HG03342 (cell line): ENCODE data around the gene CTNNA3.

Experiments
- ATAC-seq: cut with Tn5 transposase; IDR thresholded peaks from one replicate; pipeline ENCODE4 v1.9.1; 2021; ENCODE audit warnings: mild to moderate bottlenecking, moderate library complexity; ENCODE audit not compliant: unreplicated experiment

The CTNNA3 gene

GRCh38 chr10:66910671-66911070, 785.3 kb downstream of the CTNNA3 start:
- ATAC-seq: no peak

- ATAC-seq: no peak
These were observed 803.1 kb downstream of the CTNNA3 start for GRCh38 chr10:66892871-66893270.

- no peak for ATAC-seq
These were observed 807.8 kb downstream of the CTNNA3 start for GRCh38 chr10:66888237-66888636.

GRCh38 chr10:66886848-66887247, 809.1 kb downstream of the CTNNA3 start:
- ATAC-seq: no peak

- no peak for ATAC-seq
These were observed 813.7 kb downstream of the CTNNA3 start for GRCh38 chr10:66882271-66882670.

GRCh38 chr10:66881814-66882213, 814.2 kb downstream of the CTNNA3 start:
- ATAC-seq: no peak

GRCh38 chr10:66880826-66881225, 815.2 kb downstream of the CTNNA3 start:
- ATAC-seq: no peak

- ATAC-seq: no peak
These were observed 815.7 kb downstream of the CTNNA3 start for GRCh38 chr10:66880292-66880691.

GRCh38 chr10:66877361-66877760, 818.6 kb downstream of the CTNNA3 start:
- ATAC-seq: no peak

GRCh38 chr10:66869635-66870034, 826.4 kb downstream of the CTNNA3 start:
- no peak for ATAC-seq

- ATAC-seq: no peak
These were observed 833.2 kb downstream of the CTNNA3 start for GRCh38 chr10:66862687-66863258.

- ATAC-seq: no peak
These were observed 835.5 kb downstream of the CTNNA3 start for GRCh38 chr10:66860376-66860945.

GRCh38 chr10:66852811-66853210, 843.2 kb downstream of the CTNNA3 start:
- ATAC-seq: no peak

- no peak for ATAC-seq
These were observed 847.1 kb downstream of the CTNNA3 start for GRCh38 chr10:66848856-66849255.

- no peak for ATAC-seq
These were observed 851.6 kb downstream of the CTNNA3 start for GRCh38 chr10:66844176-66844942.

GRCh38 chr10:66843396-66843795, 852.6 kb downstream of the CTNNA3 start:
- no peak for ATAC-seq

GRCh38 chr10:66842867-66843266, 853.1 kb downstream of the CTNNA3 start:
- ATAC-seq: no peak

GRCh38 chr10:66842371-66842770, 853.6 kb downstream of the CTNNA3 start:
- ATAC-seq: no peak

GRCh38 chr10:66838656-66839055, 857.3 kb downstream of the CTNNA3 start:
- ATAC-seq: no peak

- ATAC-seq: no peak
These were observed 858.0 kb downstream of the CTNNA3 start for GRCh38 chr10:66837990-66838389.

- ATAC-seq: no peak
These were observed 858.7 kb downstream of the CTNNA3 start for GRCh38 chr10:66837335-66837734.

GRCh38 chr10:66836771-66837170, 859.2 kb downstream of the CTNNA3 start:
- no peak for ATAC-seq
